Parathyroid adenoma (tissue), 2 donors: ENCODE results near the gene DBNL.

Source experiments
- H2AFZ ChIP-seq: fragments of 300-600 bp; sonication (generic); one replicate; pipeline ENCODE4 v1.7.0; 2017; ENCODE audit warnings: antibody characterized with exemption, mild to moderate bottlenecking
- H3K27ac ChIP-seq: fragments of 300-600 bp; sonication (generic); one replicate; pipeline ENCODE4 v1.7.0; 2017
- H3K27me3 ChIP-seq: fragments of 300-600 bp; sonication (generic); one replicate; pipeline ENCODE4 v1.7.0; 2017; ENCODE audit warnings: low read length; ENCODE audit not compliant: control insufficient read depth, insufficient read depth
- H3K36me3 ChIP-seq: fragments of 300-600 bp; sonication (generic); one replicate; pipeline ENCODE4 v1.7.0; 2017; ENCODE audit warnings: low read length; ENCODE audit not compliant: control insufficient read depth, insufficient read depth
- H3K4me1 ChIP-seq: fragments of 300-600 bp; sonication (generic); one replicate; pipeline ENCODE4 v1.7.0; 2017; ENCODE audit warnings: control low read depth
- H3K4me2 ChIP-seq: fragments of 300-600 bp; sonication (generic); one replicate; pipeline ENCODE4 v1.7.0; 2017; ENCODE audit warnings: low read length
- H3K4me3 ChIP-seq: fragments of 300-600 bp; sonication (generic); one replicate; pipeline ENCODE4 v1.7.0; 2017; ENCODE audit warnings: low read depth, low read length
- H3K79me2 ChIP-seq: fragments of 300-600 bp; sonication (generic); one replicate; pipeline ENCODE4 v1.7.0; 2017; ENCODE audit warnings: control low read depth
- H3K9ac ChIP-seq: fragments of 300-600 bp; sonication (generic); one replicate; pipeline ENCODE4 v1.7.0; 2017; ENCODE audit warnings: mild to moderate bottlenecking
- H3K9me3 ChIP-seq: fragments of 300-600 bp; sonication (generic); one replicate; pipeline ENCODE4 v1.7.0; 2017; ENCODE audit warnings: low read length; ENCODE audit not compliant: control insufficient read depth
- CTCF ChIP-seq: fragments of 300-600 bp; sonication (generic); IDR thresholded peaks from one replicate; pipeline ENCODE4 v1.7.0; 2017; ENCODE audit warnings: antibody characterized with exemption, mild to moderate bottlenecking
- donor health status: primary hyperparathyroidism.

Gene DBNL

GRCh38 chr7:44081266-44081748 is 36.8 kb downstream of the DBNL start:
- no peak overlapping the region for H3K9ac ChIP-seq

GRCh38 chr7:44082541-44083207 is 38.2 kb downstream of the DBNL start:
- H3K27me3 ChIP-seq, result no peaks in the 10 kb centered on the region
- no peak overlapping the region for H3K9ac ChIP-seq
- H2AFZ ChIP-seq, result peak overlapping the region; percentile 79
- no peaks in the 10 kb centered on the region for H3K36me3 ChIP-seq
- H3K4me3 ChIP-seq, result peak overlapping the region; percentile 64
- no peak for TF ChIP-seq CTCF
- no peaks in the 10 kb centered on the region for H3K4me1 ChIP-seq
- H3K79me2 ChIP-seq, result no peaks in the 10 kb centered on the region
- H3K27ac ChIP-seq, result peak overlapping the region; percentile 63
- H3K9me3 ChIP-seq, result no peaks in the 10 kb centered on the region
- peak overlapping the region; percentile 81 for H3K4me2 ChIP-seq

More at GRCh38 chr7:44081266-44081748, 36.8 kb downstream of the DBNL start:
- Histone ChIP-seq H2AFZ (no peak overlapping the region), H3K4me3 (peak overlapping the region; percentile 86), H3K36me3 (no peaks in the 10 kb centered on the region), H3K4me1 (no peaks in the 10 kb centered on the region), H3K9me3 (no peaks in the 10 kb centered on the region), H3K27ac (no peak overlapping the region), H3K79me2 (no peaks in the 10 kb centered on the region), H3K4me2 (peak overlapping the region; percentile 97), H3K27me3 (no peaks in the 10 kb centered on the region)
- no peak for TF ChIP-seq CTCF

GRCh38 chr7:44083796-44084195 is 39.3 kb downstream of the DBNL start:
- Histone ChIP-seq H3K4me3 (no peak overlapping the region), H3K27me3 (no peaks in the 10 kb centered on the region), H3K36me3 (no peaks in the 10 kb centered on the region), H3K9me3 (no peaks in the 10 kb centered on the region), H3K4me1 (no peaks in the 10 kb centered on the region), H3K27ac (no peak overlapping the region), H3K79me2 (no peaks in the 10 kb centered on the region), H3K9ac (no peak overlapping the region), H3K4me2 (no peak overlapping the region), H2AFZ (no peak overlapping the region)
- no peak for TF ChIP-seq CTCF

- H3K27ac ChIP-seq, result no peak overlapping the region
- no peak overlapping the region for H3K9ac ChIP-seq
- H3K4me2 ChIP-seq, result no peak overlapping the region
- no peak overlapping the region for H3K4me3 ChIP-seq
- H3K4me1 ChIP-seq, result no peaks in the 10 kb centered on the region
- no peaks in the 10 kb centered on the region for H3K36me3 ChIP-seq
- H3K27me3 ChIP-seq, result no peaks in the 10 kb centered on the region
- H3K9me3 ChIP-seq, result no peaks in the 10 kb centered on the region
- no peaks in the 10 kb centered on the region for H3K79me2 ChIP-seq
- TF ChIP-seq CTCF, result no peak
- H2AFZ ChIP-seq, result no peak overlapping the region
Observed at GRCh38 chr7:44084701-44085100, 40.2 kb downstream of the DBNL start.

GRCh38 chr7:44085546-44085945 is 41.0 kb downstream of the DBNL start:
- no peaks in the 10 kb centered on the region for H3K27me3 ChIP-seq
- no peak overlapping the region for H3K4me3 ChIP-seq
- no peaks in the 10 kb centered on the region for H3K36me3 ChIP-seq
- H3K27ac ChIP-seq, result no peak overlapping the region
- no peak overlapping the region for H3K9ac ChIP-seq
- no peak for TF ChIP-seq CTCF
- H3K79me2 ChIP-seq, result no peaks in the 10 kb centered on the region
- H3K9me3 ChIP-seq, result no peaks in the 10 kb centered on the region
- no peak overlapping the region for H3K4me2 ChIP-seq
- no peak overlapping the region for H2AFZ ChIP-seq
- no peaks in the 10 kb centered on the region for H3K4me1 ChIP-seq
